HG03457 (cell line): Measurements from ENCODE around the gene RRP12.
"Not testable (repeated sequence)": the region's sequence is repeated elsewhere in the genome, so short reads cannot be mapped to it uniquely, and the experiment has no call there.

Source experiments
- ATAC-seq: cut with Tn5 transposase; IDR thresholded peaks from one replicate; pipeline ENCODE4 v1.9.1; 2021; ENCODE audit warnings: moderate number of reproducible peaks; ENCODE audit not compliant: unreplicated experiment

The RRP12 gene

DNA sequence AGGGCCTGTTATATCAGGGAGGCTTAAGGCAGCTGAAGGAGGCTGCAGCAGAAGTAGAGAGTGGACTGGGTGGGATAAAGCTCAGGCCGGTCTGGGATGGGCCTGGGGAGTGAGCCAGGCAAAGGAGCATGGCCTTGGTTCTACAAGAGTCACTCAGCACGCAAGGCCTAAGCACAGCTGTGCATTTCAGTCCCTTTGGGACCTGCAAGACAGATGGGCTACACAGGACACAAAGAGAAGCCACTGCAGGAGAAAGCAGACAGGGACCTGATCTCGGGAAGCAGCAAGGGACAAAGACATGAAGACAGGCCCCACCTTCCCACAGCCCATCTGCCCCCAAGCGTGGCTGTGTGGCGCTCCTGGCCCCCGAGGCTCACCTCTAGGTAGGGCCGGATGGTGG, 29.4 kb downstream of the RRP12 start:
- no peak for ATAC-seq

DNA sequence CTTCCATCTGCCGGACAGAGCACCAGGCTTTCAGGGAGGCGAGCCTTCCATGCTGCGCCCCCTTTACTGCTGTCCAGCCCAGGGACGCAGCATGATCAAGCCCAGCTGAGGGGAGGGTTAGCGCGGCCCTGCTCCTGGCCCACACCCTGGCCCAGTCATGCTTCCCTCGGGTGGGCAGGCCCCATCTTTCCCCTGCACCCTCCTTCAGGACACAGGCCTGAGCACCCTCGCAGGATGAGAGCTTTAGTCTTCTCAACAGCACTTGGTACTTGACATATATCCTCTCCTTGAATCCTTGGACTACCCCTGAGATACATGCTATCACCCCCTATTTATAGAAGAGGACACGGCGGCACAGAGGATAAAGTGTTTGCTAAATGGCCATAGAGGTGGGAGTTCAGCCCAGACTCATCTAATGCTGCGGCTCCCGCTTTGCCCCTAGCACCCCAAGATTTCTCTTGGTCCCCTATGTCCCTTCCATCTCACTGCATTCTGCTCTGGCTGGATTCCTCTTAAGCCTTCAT, 34.0 kb downstream of the RRP12 start:
- ATAC-seq, result no peak

DNA sequence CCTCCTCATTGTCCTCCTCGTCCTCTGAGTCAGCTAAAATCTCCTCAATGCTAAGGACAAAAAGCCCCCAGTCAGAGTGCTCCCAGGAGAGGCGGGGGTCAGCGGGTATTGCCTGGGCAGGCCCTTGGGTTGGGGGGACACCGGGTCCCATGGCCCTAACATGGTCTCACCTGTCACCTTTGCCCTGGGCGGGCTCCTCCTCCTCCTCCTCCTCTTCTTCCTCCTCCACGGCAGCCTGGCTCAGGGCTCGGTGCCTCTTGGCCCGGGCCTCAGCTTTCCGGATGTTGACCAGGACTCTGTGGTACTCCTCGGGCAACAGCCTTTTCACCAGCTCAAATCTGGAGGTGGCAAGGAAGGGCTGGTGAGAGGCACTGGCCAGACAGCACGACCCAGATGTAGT, 34.6 kb downstream of the RRP12 start:
- no peak for ATAC-seq

DNA sequence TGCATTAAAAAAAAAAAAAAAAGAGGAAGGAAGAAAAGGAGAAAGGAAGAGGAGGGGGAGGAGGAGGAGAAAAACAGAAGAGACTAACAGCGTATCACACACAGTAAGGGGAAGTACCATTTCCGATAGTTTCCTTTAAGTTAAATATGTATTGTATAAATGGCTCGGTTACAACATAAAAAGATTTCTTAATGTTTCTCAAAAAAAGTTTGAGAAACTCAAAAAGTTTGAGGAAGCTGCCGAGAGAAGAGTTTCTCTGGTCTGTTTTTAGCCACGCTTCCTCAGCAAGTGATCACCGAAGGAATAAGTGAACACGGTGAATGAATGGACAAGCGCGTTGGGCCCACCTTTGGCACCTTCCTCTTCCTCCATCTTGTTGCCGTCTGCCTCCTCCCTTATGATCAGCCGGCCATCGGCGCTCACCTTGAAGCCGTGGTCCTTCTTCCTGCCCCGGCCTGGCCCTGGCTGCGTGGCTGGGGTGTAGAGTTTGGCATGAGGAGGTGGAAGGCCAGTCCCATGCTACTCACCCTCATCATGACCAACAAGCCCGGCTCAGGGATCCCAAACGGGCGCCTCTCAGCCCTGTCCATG, 35.3 kb downstream of the RRP12 start:
- ATAC-seq, result no peak

DNA sequence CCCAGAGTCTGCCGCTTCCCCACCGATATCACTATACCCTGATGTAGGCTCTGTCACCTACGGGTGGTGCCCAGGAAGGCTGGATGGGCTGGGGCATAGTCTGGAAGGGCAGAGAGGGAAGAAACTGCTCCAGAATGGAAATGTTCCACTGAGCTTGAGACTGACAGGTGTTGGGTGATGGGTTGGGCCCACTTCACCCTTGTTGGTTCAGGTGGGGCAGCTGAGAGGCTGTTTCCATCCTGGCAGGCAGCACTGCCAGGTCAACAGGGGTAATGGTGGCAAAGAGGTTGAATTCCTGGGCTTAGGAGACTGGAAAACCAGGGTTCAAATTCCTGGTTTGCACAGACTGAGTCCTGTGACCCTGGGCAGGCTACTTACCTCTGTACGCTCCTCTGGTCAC, 38.1 kb downstream of the RRP12 start:
- ATAC-seq, result no peak

- ATAC-seq, result no peak
These were observed 38.7 kb downstream of the RRP12 start for GRCh38 chr10:97362310-97363033.

GRCh38 chr10:97361537-97361901, 39.6 kb downstream of the RRP12 start:
- ATAC-seq, result no peak

DNA sequence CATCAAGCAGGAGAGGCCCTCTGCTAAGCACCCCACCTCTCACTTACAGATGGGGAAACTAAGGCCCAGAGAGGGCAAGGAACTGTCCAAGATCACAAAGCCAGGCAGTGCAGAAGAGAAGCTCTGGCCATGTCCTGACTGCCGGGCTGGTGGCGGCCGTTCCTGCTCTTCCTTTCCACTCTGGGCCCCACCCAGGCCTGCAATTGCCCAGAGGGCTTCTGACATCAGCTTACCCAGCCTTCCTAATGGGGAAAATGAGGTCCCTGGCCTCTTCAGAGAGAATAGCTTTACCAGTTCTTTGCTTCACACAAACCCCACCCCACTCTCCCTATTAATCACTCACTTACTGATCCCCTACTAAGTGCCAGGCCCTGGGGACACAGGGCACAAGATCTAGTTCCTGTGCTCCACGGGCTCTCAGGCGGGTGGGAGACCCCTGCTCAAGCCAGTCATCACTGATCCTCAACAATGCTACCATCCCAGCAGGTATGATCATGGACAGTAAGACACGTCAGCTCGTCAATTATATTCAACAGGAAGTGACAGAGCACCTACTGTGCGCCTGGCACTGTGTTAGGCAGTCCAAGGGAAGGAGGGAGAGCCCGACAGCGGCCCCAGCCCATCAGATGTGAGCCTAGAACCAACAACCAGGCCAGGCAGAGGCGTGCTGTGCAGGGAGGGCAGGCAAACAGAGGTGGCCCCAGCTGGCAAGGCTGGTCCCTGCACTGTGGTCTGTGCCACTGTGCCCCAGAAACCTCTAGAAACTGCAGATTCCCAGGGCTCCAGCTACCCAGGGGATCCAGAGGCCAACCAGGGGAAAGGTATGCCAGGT, 40.2 kb downstream of the RRP12 start:
- no peak for ATAC-seq

- no peak for ATAC-seq
These were observed 42.4 kb downstream of the RRP12 start for GRCh38 chr10:97358781-97359180.

- ATAC-seq, result no peak
These were observed 42.8 kb downstream of the RRP12 start for GRCh38 chr10:97358349-97358748.

- ATAC-seq, result no peak
These were observed 44.2 kb downstream of the RRP12 start for GRCh38 chr10:97356918-97357317.

- ATAC-seq, result no peak
These were observed 44.7 kb downstream of the RRP12 start for GRCh38 chr10:97356318-97356914.

DNA sequence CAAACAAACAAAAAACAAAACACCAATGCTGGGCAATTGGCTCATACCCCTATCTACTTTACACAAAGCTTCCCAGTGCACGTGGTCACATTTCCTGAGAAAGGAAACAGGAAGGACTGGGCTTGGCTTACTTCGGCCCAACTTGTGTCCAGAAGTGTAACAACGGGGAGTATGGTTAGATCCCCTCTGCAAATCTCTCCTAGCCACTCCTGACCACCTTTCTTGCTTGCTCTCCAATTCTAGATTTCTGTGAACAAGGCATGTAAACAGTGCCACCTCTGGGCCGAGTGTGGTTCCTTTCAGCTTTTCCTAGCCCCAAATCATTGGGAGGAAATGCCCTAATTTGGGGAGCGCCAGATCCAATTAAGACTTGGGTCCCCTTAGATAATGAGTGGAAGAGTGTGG, 45.6 kb downstream of the RRP12 start:
- no peak for ATAC-seq

- no peak for ATAC-seq
These were observed 47.2 kb downstream of the RRP12 start for GRCh38 chr10:97353945-97354344.

DNA sequence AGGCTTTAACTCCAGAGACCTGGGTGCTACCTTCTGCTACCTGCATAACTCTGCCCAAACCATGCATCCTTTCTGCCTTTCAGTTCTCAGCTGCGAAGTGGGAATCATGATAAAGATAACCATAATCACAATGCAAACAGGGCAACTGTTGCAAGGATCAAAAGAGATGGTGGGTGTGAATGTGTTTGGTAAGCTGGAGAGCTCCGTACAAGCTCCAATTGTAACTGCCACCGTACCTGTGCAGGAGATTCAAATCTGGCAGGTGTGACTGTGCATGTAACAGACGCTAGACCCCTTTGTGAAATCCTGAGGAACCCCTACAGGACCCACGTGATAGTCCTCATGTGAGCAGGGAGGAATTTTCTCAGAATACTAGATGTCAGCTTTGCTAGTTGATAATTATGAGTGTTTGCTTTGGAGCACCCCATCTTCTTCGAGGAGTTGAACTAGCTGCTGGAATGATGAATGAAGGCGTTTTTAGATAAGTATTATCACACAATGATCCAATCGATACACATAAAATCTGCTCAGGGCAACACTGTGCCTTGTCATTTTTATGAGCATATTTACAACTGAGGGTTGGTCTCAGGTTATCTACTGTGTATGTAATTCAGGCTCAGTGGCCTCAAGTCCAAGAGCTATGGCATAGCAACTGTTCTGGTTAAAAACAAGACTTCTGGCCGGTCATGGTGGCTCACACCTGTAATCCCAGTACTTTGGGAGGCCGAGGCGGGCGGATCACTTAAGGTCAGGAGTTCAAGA, 51.2 kb downstream of the RRP12 start:
- ATAC-seq, result no peak

DNA sequence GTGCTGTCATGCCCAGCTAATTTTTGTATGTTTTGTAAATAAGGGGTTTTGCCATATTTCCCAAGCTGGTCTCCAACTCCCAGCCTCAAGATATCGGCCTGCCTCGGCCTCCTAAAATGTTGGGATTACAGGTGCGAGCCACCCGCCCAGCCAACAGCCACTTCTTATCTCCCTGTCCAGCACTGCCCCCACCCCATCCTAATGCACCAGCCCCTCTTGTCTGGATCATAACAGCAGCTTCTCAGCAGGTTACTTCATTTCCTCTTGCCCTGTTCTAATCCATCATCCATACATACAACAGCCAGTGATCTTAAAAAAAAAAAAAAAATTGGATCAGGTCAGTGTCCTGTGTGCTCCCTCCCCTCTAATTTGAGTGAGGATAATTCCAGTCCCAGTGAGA, 53.8 kb downstream of the RRP12 start:
- ATAC-seq, result no peak

DNA sequence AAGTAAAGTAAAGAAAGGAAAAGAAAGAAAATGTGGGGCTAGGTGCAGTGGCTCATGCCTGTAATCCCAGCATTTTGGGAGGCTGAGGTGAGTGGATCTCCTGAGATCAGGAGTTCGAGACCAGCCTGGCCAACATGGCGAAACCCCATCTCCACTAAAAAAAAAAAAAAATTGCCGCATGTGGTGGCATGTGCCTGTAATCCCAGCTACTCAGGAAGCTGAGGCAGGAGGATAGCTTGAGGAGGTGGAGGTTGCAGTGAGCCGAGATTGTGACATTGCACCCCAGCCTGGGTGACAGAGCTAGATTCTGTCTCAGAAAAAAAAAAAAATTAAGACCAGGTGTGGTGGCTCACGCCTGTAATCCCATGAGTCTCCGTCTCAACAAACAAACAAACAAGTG, 57.5 kb downstream of the RRP12 start:
- not testable (repeated sequence) for ATAC-seq

GRCh38 chr10:97341416-97341815, 59.7 kb downstream of the RRP12 start:
- ATAC-seq, result no peak

- no peak for ATAC-seq
These were observed 63.1 kb downstream of the RRP12 start for GRCh38 chr10:97338041-97338440.

- ATAC-seq, result no peak
These were observed 64.0 kb downstream of the RRP12 start for GRCh38 chr10:97336942-97337831.
